Ecto neural progenitor cell (in vitro differentiated cells): ENCODE results near the gene SPATA2.
A peak's percentile ranks its signal among the peaks of the same experiment; 100 is the strongest.
"Not testable (repeated sequence)": the region's sequence is repeated elsewhere in the genome, so short reads cannot be mapped to it uniquely, and the experiment has no call there.

Source experiments
- DNase-seq: peaks from one replicate; pipeline ENCODE4 v3.0.0-alpha.2; 2018; ENCODE audit warnings: low spot score

SPATA2 gene

GRCh38 chr20:49901588-49901987 lies 13.7 kb downstream of the SPATA2 start:
- no peak for DNase-seq

DNA sequence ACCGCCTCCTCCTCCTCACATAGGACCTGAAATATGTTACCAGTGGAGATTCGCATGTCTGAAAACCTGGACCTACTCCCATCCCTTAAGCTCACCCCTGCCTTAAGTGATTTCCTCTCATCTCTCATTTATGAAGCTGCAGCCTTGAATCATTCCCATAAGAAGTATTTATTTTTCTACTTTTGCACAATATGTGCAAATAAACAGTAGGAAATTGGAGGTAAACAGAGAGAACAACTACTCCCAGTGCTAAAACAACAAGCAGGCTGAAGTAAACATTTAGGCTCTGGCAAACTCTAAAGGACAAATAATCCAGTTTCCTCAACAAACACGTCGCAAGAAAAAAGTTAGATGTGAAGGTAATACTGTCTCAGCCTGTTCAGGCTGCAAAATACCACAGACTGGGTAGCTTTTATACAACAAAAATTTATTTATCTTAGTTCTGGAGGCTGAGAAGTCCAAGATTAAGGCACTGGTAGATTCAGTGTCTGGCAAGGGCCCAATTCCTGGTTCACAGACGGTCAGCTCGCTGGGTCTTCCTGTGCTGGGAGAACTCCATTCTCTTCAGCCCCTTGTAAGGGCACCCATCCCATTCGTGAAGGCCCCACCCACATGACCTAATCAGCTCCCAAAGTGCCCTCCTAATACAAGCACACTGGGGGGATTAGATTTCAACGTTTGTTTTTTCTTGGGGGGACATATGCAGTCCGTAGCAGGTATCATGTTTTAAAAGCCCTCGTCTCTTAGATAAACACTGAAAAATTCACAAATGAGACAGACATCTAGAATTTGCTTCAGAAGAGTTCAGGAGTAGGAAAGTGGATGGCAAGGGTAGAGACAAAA lies 15.6 kb downstream of the SPATA2 start:
- no peak for DNase-seq

GRCh38 chr20:49896204-49896603 lies 19.1 kb downstream of the SPATA2 start:
- DNase-seq = no peak

DNA sequence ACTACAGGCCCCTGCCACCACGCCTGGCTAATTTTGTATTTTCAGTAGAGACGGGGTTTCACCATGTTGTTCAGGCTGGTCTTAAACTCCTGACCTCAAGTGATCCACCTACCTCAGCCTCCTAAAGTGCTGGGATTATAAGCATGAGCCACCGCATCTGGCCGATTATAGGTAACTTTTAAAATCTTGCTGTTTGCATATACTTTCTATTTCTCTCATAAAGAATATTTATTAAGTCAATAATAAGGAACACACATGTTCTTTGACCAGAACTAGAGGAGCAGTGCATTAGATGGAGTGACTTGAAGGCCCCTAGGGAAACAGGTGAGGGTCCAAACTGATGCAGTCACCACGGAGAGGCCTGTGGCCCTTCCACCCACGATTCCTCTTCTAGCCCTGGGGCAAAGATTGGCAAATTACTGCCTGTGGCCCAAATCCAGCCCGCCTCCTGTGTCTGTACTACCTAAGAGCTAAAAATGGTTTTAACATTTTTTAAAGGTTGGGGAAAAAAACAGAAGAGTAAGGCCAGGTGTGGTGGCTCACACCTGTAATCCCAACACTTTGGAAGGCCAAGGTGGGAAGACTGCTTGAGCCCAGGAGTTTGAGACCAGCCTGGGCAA lies 19.7 kb downstream of the SPATA2 start:
- DNase-seq = not testable (repeated sequence)

GRCh38 chr20:49894073-49894470 lies 21.3 kb downstream of the SPATA2 start:
- no peak for DNase-seq

- DNase-seq = no peak
Measured at GRCh38 chr20:49893242-49894072, 21.9 kb downstream of the SPATA2 start.

DNA sequence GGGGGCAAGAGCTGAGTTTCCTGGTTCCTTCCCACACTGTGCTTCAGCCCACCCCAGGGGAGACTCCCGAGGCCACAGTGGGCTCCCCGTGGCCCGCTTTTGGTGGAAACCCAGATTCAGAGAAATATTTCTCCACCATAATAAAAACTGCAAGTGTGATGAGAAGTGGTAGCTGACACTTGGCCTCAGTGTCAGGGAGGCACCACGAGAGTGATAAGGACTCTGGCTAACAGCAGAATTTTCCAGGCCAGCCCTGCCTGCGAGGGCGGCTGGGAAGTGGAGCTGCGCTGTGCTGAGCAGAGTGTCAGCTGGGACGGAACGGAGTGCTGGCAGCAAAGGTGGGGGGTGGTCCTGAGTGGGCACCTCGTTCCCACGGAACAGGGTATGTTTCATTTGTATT lies 22.5 kb downstream of the SPATA2 start:
- DNase-seq = no peak

- no peak for DNase-seq
Measured at GRCh38 chr20:49892260-49892659, 23.1 kb downstream of the SPATA2 start.

- no peak for DNase-seq
Measured at GRCh38 chr20:49891476-49892110, 23.7 kb downstream of the SPATA2 start.

- DNase-seq = no peak
Measured at GRCh38 chr20:49890471-49891361, 24.6 kb downstream of the SPATA2 start.

DNA sequence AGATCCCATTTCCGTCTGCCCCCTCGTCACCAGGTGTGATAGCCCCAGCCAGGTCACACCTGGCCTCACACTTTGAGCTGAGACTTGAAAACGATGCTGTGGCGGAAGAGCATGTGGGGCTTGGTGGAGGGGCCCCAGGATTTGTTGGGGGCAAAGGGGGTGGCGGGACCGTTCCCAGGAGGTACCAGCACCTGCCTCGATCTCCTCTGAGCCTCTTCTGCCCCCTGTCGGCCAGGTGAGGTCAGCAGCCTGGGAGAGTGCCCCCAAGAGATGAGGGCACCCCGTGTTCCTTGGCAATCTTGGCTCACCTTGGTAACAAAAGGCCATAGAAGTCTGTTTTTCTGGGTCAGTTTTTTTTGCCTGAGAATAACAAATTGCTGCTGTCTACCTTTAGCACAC lies 25.4 kb downstream of the SPATA2 start:
- no peak for DNase-seq

GRCh38 chr20:49889001-49889934 lies 26.1 kb downstream of the SPATA2 start:
- DNase-seq = no peak

- peak; percentile 86 for DNase-seq
Measured at GRCh38 chr20:49888212-49889000, 26.9 kb downstream of the SPATA2 start.

DNA sequence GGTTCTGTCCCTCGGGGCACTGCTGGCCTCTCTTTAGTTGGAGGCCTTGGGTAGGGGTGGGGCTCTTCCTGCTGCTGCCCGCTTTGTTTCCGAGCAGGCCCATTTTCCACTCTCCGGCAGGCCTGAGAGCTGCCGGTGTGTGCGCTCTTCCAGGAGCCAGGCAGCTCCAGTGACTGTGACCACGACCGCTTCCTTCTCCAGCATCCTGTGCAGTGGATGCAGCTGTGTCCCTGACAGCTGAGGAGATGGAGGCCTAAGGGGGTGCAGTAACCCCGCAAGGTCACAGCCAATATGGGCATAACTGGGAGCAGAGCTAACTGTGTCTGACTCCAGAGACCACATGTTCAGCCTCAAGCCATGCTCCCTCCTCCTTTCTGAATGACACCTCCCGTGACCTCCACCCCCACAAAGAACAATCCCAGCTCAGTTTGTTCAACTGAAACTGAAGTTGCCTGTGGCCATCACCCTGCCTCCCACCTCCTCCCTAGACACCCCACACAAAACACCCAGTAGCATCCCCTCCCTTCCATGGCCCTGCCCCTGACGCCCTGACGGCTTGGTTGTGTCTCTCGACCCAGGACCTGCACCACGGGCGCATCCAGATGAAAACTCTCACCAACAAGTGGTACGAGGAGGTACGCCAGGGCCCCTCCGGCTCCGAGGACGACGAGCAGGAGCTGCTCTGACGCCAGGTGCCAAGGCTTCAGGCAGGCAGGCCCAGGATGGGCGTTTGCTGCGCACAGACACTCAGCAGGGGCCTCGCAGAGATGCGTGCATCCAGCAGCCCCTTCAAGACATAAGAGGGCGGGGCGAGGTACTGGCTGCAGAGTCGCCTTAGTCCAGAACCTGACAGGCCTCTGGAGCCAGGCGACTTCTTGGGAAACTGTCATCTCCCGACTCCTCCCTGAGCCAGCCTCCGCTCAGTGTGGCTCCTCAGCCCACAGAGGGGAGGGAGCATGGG lies 27.8 kb downstream of the SPATA2 start:
- no peak for DNase-seq

DNA sequence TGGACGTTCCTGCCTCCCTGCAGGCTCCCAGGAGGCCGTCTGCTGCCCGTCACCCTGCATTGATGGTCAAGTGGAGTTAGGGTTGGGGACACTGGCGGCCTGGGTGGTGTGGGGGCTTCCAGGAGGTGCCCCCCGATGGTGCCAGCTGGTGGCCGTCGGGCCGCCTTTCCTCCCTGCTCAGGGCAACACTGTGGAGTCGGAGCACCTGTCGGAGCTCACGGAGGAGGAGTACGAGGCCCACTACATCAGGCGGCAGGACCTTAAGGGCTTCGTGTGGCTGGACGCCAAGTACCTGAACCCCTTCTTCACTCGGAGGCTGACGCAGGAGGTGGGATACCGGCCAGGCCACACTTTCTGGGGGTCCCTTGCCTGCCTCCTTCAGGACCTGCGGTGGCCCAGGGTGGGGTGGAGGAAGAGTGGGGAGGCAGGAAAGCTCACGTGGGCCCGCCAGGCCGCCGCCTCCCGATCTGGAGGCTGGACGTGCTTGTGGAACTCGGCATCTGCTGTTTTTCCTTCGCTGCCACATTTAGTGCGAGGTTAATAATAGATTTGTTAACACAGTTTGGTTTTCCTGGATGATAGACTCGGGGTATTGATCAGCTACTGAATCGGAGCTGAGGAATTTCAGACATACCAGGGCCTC lies 28.6 kb downstream of the SPATA2 start:
- DNase-seq = no peak

DNA sequence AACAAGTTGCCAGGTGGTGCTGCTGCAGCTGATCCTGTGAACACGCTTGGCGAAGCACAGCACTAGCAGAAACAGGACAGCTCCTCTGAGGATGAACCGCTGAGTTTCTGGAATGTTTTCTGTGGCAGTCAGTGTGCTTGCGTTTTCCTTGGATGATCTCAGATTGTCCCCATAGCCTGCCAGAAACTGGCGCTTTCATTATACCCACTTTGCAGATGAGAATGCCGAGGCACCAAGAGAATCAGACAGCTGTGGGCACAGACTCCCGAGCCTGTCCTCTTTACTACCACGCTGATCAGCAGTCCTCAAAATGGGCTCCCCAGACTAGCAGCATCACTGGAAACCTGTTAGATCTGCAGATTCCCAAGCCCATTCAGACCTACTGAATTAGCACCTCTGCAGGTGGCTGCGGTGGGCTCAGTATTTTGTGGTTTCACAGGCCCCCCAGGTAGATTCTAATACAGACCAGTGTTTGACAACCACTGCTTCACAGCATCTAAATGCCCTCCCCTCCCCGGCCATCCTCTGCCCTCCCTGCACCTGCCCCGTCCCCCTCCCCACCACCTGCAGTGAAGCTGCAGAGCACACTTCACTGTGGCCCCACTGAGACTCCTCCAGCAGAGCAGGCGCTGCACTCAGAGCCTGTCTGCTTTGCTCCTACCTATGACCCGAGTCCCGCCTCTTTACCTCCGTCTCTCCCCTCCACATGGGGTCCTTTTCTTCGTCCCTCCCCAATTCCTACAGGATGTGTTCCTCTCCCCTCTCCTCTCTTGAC lies 29.6 kb downstream of the SPATA2 start:
- no peak for DNase-seq
